SK-N-SH (cell line): ENCODE measurements around the gene SLC8B1.

Experiments
- CTCF ChIP-seq: fragments of 200-600 bp; sonication (generic); IDR thresholded peaks from 2 replicates; pipeline ENCODE4 v1.6.1; 2017; ENCODE audit warnings: antibody characterized with exemption, mild to moderate bottlenecking, moderate library complexity
- EZH2phosphoT487 ChIP-seq: fragments of 200-600 bp; sonication (generic); IDR thresholded peaks from 2 replicates; pipeline ENCODE4 v1.6.1; 2017; ENCODE audit warnings: low read depth, mixed run types, mild to moderate bottlenecking, antibody characterized with exemption, moderate library complexity, borderline replicate concordance
- FOXJ3 ChIP-seq: sonication (generic); formaldehyde crosslinking; IDR thresholded peaks from 2 replicates; pipeline ENCODE4 v1.5.1; 2020; ENCODE audit warnings: mild to moderate bottlenecking, missing genetic modification reagents
- MAX ChIP-seq: IDR thresholded peaks from 2 replicates; pipeline ENCODE4 v1.4.0; 2012; ENCODE audit warnings: low read depth
- MXI1 ChIP-seq: IDR thresholded peaks from 2 replicates; pipeline ENCODE4 v1.6.1; 2012; ENCODE audit warnings: mild to moderate bottlenecking, low read depth, low read length, improper control_type of control experiment
- PBX3 ChIP-seq: IDR thresholded peaks from 2 replicates; pipeline ENCODE4; 2012
- POLR2AphosphoS5 ChIP-seq: IDR thresholded peaks from 2 replicates; pipeline ENCODE4 v1.6.1; 2012; ENCODE audit warnings: low read depth, low read length
- REST ChIP-seq: IDR thresholded peaks from 2 replicates; pipeline ENCODE4 v1.6.1; 2012; ENCODE audit warnings: mild to moderate bottlenecking, low read depth, low read length, moderate library complexity
- RFX5 ChIP-seq: IDR thresholded peaks from 2 replicates; pipeline ENCODE4 v1.6.1; 2012; ENCODE audit warnings: mild to moderate bottlenecking, improper control_type of control experiment, low read length
- SMC3 ChIP-seq: IDR thresholded peaks from 2 replicates; pipeline ENCODE4 v1.6.1; 2012; ENCODE audit warnings: low read depth, low read length, improper control_type of control experiment
- TAF1 ChIP-seq: IDR thresholded peaks from 2 replicates; pipeline ENCODE4 v1.6.1; 2012; ENCODE audit warnings: low read depth, mild to moderate bottlenecking, low read length, moderate library complexity, borderline replicate concordance
- TCF12 ChIP-seq: IDR thresholded peaks from 2 replicates; pipeline ENCODE4 v1.4.0; 2012
- USF1 ChIP-seq: IDR thresholded peaks from 2 replicates; pipeline ENCODE4 v1.4.0; 2012; ENCODE audit warnings: low read depth, borderline replicate concordance
- USF2 ChIP-seq: fragments of 150-350 bp; IDR thresholded peaks from 2 replicates; pipeline ENCODE4 v1.6.1; 2017; ENCODE audit warnings: antibody characterized with exemption, low read length, low read depth, borderline replicate concordance

GRCh38 chr12:113297214-113297587 is 37.7 kb downstream of the SLC8B1 start:
- TF ChIP-seq CTCF = no peak
- no peak for TF ChIP-seq EZH2phosphoT487
- TF ChIP-seq REST = no peak
- TF ChIP-seq TCF12 = no peak
- TF ChIP-seq USF2 = no peak
- TF ChIP-seq TAF1 = no peak
- no peak for TF ChIP-seq POLR2AphosphoS5
- no peak for TF ChIP-seq FOXJ3 (CRISPR knock-in tag)
- no peak for TF ChIP-seq RFX5
- no peak for TF ChIP-seq MXI1
- TF ChIP-seq MAX = no peak
- TF ChIP-seq SMC3 = no peak
- TF ChIP-seq USF1 = no peak
- TF ChIP-seq PBX3 = no peak
